Mucosa of rectum (tissue), 2 donors: ENCODE data around the gene DLX4.

Source experiments
- H3K27ac ChIP-seq, 2 donors: one replicate each; pipeline ENCODE4 v1.7.0; 2013; ENCODE audit warnings: inconsistent platforms in 2 of 2, low read depth in 2 of 2, low read length in 2 of 2
- H3K27me3 ChIP-seq, 2 donors: one replicate each; pipeline ENCODE4 v1.7.0; 2013; ENCODE audit warnings: low read length in 2 of 2; ENCODE audit not compliant: control insufficient read depth in 2 of 2, insufficient read depth in 2 of 2
- H3K36me3 ChIP-seq, 2 donors: one replicate each; pipeline ENCODE4 v1.7.0; 2013; ENCODE audit warnings: low read length in 2 of 2; ENCODE audit not compliant: control insufficient read depth in 2 of 2, insufficient read depth in 2 of 2
- H3K4me1 ChIP-seq, 2 donors: one replicate each; pipeline ENCODE4 v1.7.0; 2013; ENCODE audit warnings: low read length in 2 of 2, mild to moderate bottlenecking in 1 of 2; ENCODE audit not compliant: control insufficient read depth in 2 of 2, insufficient read depth in 2 of 2
- H3K4me3 ChIP-seq, 2 donors: one replicate each; pipeline ENCODE4 v1.7.0; 2013; ENCODE audit warnings: low read length in 2 of 2
- H3K9ac ChIP-seq, 2 donors: one replicate each; pipeline ENCODE4 v1.7.0; 2013; ENCODE audit warnings: low read length in 2 of 2, low read depth in 1 of 2, mild to moderate bottlenecking in 1 of 2
- H3K9me3 ChIP-seq, 2 donors: one replicate each; pipeline ENCODE4 v1.7.0; 2013; ENCODE audit warnings: low read length in 2 of 2; ENCODE audit not compliant: control insufficient read depth in 2 of 2
- donor health status: healthy.
- donor health status: Normal muscosa, but diverticular disease.

DLX4 gene

GRCh38 chr17:49967621-49968404, 1.2 kb upstream of the DLX4 start:
- H3K27ac ChIP-seq, result no peak overlapping the region
- no peaks in the 10 kb centered on the region for H3K36me3 ChIP-seq
- H3K4me1 ChIP-seq, result peaks cover 3 to 12% of the 10 kb centered on the region in 2 donors
- peaks cover 78 to 94% of the 10 kb centered on the region in 2 donors for H3K27me3 ChIP-seq
- H3K9me3 ChIP-seq, result no peaks in the 10 kb centered on the region
- H3K4me3 ChIP-seq, result peak overlapping the region; percentile 44 to 76
- no peak overlapping the region for H3K9ac ChIP-seq

- Histone ChIP-seq H3K27ac (no peak overlapping the region), H3K9ac (no peak overlapping the region), H3K36me3 (no peaks in the 10 kb centered on the region), H3K4me1 (peaks cover 3 to 12% of the 10 kb centered on the region in 2 donors), H3K9me3 (no peaks in the 10 kb centered on the region), H3K27me3 (peaks cover 79 to 94% of the 10 kb centered on the region in 2 donors), H3K4me3 (peak overlapping the region; percentile 44 to 76)
Measured at GRCh38 chr17:49968405-49969133, 421 bp upstream of the DLX4 start.

- Histone ChIP-seq H3K9me3 (no peaks in the 10 kb centered on the region), H3K4me3 (no peak overlapping the region), H3K27me3 (peaks cover 74 to 92% of the 10 kb centered on the region in 2 donors)
Measured at GRCh38 chr17:49969795-49970389, 902 bp downstream of the DLX4 start.

GRCh38 chr17:49970498-49970897, 1.5 kb downstream of the DLX4 start:
- Histone ChIP-seq H3K36me3 (no peaks in the 10 kb centered on the region), H3K27me3 (peaks cover 68 to 89% of the 10 kb centered on the region in 2 donors), H3K27ac (no peak overlapping the region), H3K4me1 (peaks cover 3 to 9% of the 10 kb centered on the region in 2 donors), H3K9ac (no peak overlapping the region), H3K9me3 (no peaks in the 10 kb centered on the region), H3K4me3 (no peak overlapping the region)

More at GRCh38 chr17:49969795-49970389, 902 bp downstream of the DLX4 start:
- H3K36me3 ChIP-seq, result no peaks in the 10 kb centered on the region
- no peak overlapping the region for H3K9ac ChIP-seq
- H3K4me1 ChIP-seq, result peaks cover 3 to 11% of the 10 kb centered on the region in 2 donors
- no peak overlapping the region for H3K27ac ChIP-seq

- H3K27ac ChIP-seq, result no peak overlapping the region
- no peaks in the 10 kb centered on the region for H3K9me3 ChIP-seq
- no peak overlapping the region for H3K4me3 ChIP-seq
- H3K9ac ChIP-seq, result no peak overlapping the region
- H3K27me3 ChIP-seq, result peaks cover 63 to 80% of the 10 kb centered on the region in 2 donors
- H3K36me3 ChIP-seq, result no peaks in the 10 kb centered on the region
- H3K4me1 ChIP-seq, result peaks cover 3 to 9% of the 10 kb centered on the region in 2 donors
Measured at GRCh38 chr17:49971199-49971847, 2.3 kb downstream of the DLX4 start.

GRCh38 chr17:49971848-49972485, 3.0 kb downstream of the DLX4 start:
- H3K9ac ChIP-seq, result no peak overlapping the region
- H3K9me3 ChIP-seq, result no peaks in the 10 kb centered on the region
- H3K27ac ChIP-seq, result no peak overlapping the region
- H3K27me3 ChIP-seq, result peaks cover 57 to 74% of the 10 kb centered on the region in 2 donors
- no peak overlapping the region for H3K4me3 ChIP-seq
- H3K4me1 ChIP-seq, result peaks cover 3 to 9% of the 10 kb centered on the region in 2 donors
- H3K36me3 ChIP-seq, result no peaks in the 10 kb centered on the region

- H3K27me3 ChIP-seq, result peaks cover 50 to 67% of the 10 kb centered on the region in 2 donors
- H3K27ac ChIP-seq, result no peak overlapping the region
- no peak overlapping the region for H3K9ac ChIP-seq
- H3K36me3 ChIP-seq, result no peaks in the 10 kb centered on the region
- H3K4me3 ChIP-seq, result no peak overlapping the region
- H3K4me1 ChIP-seq, result peaks cover 3 to 9% of the 10 kb centered on the region in 2 donors
- H3K9me3 ChIP-seq, result no peaks in the 10 kb centered on the region
Measured at GRCh38 chr17:49972486-49973270, 3.7 kb downstream of the DLX4 start.

- Histone ChIP-seq H3K27ac (no peak overlapping the region), H3K9me3 (no peaks in the 10 kb centered on the region), H3K27me3 (peaks cover 45 to 61% of the 10 kb centered on the region in 2 donors), H3K9ac (no peak overlapping the region), H3K4me1 (peaks cover 3 to 9% of the 10 kb centered on the region in 2 donors), H3K36me3 (no peaks in the 10 kb centered on the region), H3K4me3 (no peak overlapping the region)
Measured at GRCh38 chr17:49973271-49973615, 4.3 kb downstream of the DLX4 start.

GRCh38 chr17:49975531-49975930, 6.5 kb downstream of the DLX4 start:
- no peaks in the 10 kb centered on the region for H3K4me1 ChIP-seq
- no peaks in the 10 kb centered on the region for H3K9me3 ChIP-seq
- peaks cover 40 to 49% of the 10 kb centered on the region in 2 donors for H3K27me3 ChIP-seq
- no peak overlapping the region for H3K27ac ChIP-seq
- H3K36me3 ChIP-seq, result no peaks in the 10 kb centered on the region
- H3K9ac ChIP-seq, result no peak overlapping the region
- H3K4me3 ChIP-seq, result no peak overlapping the region
